Measurements from ENCODE around the gene TIMM10. TPM values are rescaled to one million over a fixed set of nuclear protein-coding genes. Genes with fewer than 3 reads are reported as not detected.

TIMM10 gene
- total and polyA plus RNA-seq, 4 donors, result 19.8 to 77.4 (median 30.3) TPM

DNA sequence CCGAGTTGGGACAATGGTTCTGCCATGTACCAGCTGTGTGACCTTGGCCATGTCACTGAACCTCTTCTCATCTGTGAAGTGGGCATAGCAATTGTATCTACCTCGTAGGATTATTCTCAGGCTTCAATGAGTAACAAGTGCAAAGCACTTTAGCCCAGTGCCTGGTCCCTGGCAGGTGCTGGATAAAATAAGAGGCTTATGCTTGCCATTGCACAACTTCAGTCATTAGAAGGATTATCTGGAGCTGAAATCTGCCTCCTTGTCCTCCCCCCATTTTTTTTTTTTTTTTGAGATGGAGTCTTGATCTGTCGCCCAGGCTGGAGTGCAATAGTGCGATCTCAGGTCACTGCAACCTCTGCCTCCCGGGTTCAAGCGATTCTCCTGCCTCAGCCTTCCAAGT is 14.0 kb upstream of the TIMM10 start:
- no peak for DNase-seq (ENCODE audit: low spot score)
- 94% methylated on average over 6 of the region's 6 CpGs for WGBS
- TF ChIP-seq HNF4A (conservative IDR thresholded peaks at IDR 0.05), result no peak
- TF ChIP-seq TAF1 (conservative IDR thresholded peaks at IDR 0.05), result no peak
- TF ChIP-seq NR2F2 (IDR thresholded peaks at IDR 0.05), result no peak
- no peak for TF ChIP-seq RXRA (IDR thresholded peaks at IDR 0.05)
- no peak for TF ChIP-seq YY1 (IDR thresholded peaks at IDR 0.05)
- TF ChIP-seq, protein P1, sequence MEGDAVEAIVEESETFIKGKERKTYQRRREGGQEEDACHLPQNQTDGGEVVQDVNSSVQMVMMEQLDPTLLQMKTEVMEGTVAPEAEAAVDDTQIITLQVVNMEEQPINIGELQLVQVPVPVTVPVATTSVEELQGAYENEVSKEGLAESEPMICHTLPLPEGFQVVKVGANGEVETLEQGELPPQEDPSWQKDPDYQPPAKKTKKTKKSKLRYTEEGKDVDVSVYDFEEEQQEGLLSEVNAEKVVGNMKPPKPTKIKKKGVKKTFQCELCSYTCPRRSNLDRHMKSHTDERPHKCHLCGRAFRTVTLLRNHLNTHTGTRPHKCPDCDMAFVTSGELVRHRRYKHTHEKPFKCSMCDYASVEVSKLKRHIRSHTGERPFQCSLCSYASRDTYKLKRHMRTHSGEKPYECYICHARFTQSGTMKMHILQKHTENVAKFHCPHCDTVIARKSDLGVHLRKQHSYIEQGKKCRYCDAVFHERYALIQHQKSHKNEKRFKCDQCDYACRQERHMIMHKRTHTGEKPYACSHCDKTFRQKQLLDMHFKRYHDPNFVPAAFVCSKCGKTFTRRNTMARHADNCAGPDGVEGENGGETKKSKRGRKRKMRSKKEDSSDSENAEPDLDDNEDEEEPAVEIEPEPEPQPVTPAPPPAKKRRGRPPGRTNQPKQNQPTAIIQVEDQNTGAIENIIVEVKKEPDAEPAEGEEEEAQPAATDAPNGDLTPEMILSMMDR (IDR thresholded peaks at IDR 0.05; ENCODE audit: low read depth, low read length, missing input control), result no peak
- TF ChIP-seq, protein P2, sequence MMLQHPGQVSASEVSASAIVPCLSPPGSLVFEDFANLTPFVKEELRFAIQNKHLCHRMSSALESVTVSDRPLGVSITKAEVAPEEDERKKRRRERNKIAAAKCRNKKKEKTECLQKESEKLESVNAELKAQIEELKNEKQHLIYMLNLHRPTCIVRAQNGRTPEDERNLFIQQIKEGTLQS (IDR thresholded peaks at IDR 0.05), result no peak
- no peak for TF ChIP-seq SP1 (IDR thresholded peaks at IDR 0.05)
- TF ChIP-seq RAD21 (IDR thresholded peaks at IDR 0.05), result no peak
- peaks cover under 1 to 9% (median 2%) of the 10 kb centered on the region in 4 donors for H3K36me3 ChIP-seq (ENCODE audit: control insufficient read depth in 4 of 4, insufficient read depth in 3 of 4, low read depth in 1 of 4, low read length in 3 of 4)
- H3K4me1 ChIP-seq (ENCODE audit: control insufficient read depth in 4 of 4, insufficient read depth in 4 of 4, low read length in 3 of 4), result no peaks in the 10 kb centered on the region
- H3K27ac ChIP-seq (ENCODE audit: low read depth in 1 of 2, low read length in 2 of 2), result no peak overlapping the region
- H3K27me3 ChIP-seq (ENCODE audit: control insufficient read depth in 4 of 4, insufficient read depth in 4 of 4, low read length in 3 of 4), result no peaks in the 10 kb centered on the region
- no peak overlapping the region for H3K9ac ChIP-seq (ENCODE audit: low read depth in 1 of 2, low read length in 2 of 2)
- H3K9me3 ChIP-seq (ENCODE audit: control insufficient read depth in 4 of 4, low read length in 3 of 4), result no peaks in the 10 kb centered on the region
- H3K4me3 ChIP-seq (ENCODE audit: low read depth in 1 of 3, low read length in 3 of 3), result no peak overlapping the region

DNA sequence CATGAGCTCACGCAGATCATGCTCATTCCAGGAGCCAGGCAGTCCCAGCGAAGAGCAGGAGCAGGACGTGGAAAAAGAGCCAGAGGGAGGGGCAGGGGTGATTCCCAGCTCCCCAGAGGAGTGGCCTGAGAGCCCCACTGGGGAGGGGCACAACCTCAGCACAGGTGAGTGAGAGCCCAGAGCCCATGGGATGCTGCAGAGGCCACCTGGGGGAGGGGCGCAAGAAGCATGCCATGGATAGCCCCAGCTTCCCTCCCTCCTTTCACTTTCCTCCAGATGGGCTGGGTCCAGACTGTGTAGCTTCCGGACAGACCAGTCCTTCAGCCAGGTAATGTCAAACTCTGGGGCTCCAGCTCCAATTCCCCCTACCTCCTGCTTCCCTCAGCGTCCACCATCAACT is 13.0 kb upstream of the TIMM10 start:
- WGBS, result 82% methylated on average over 6 of the region's 6 CpGs
- Histone ChIP-seq H3K36me3 (ENCODE audit: control insufficient read depth in 4 of 4, insufficient read depth in 3 of 4, low read depth in 1 of 4, low read length in 3 of 4) (peaks cover 0 to 4% (median 1%) of the 10 kb centered on the region in 4 donors), H3K4me1 (ENCODE audit: control insufficient read depth in 4 of 4, insufficient read depth in 4 of 4, low read length in 3 of 4) (no peaks in the 10 kb centered on the region), H3K4me3 (ENCODE audit: low read depth in 1 of 3, low read length in 3 of 3) (no peak overlapping the region), H3K9ac (ENCODE audit: low read depth in 1 of 2, low read length in 2 of 2) (no peak overlapping the region), H3K9me3 (ENCODE audit: control insufficient read depth in 4 of 4, low read length in 3 of 4) (no peaks in the 10 kb centered on the region), H3K27me3 (ENCODE audit: control insufficient read depth in 4 of 4, insufficient read depth in 4 of 4, low read length in 3 of 4) (no peaks in the 10 kb centered on the region), H3K27ac (ENCODE audit: low read depth in 1 of 2, low read length in 2 of 2) (no peak overlapping the region)
- DNase-seq (ENCODE audit: low spot score), result no peak
- no peak for TF ChIP-seq YY1 (IDR thresholded peaks at IDR 0.05)
- TF ChIP-seq TAF1 (conservative IDR thresholded peaks at IDR 0.05), result no peak
- no peak for TF ChIP-seq GABPA (IDR thresholded peaks at IDR 0.05 in 1 of 2, conservative IDR thresholded peaks at IDR 0.05 in 1 of 2)
- TF ChIP-seq SP1 (IDR thresholded peaks at IDR 0.05), result no peak
- TF ChIP-seq, protein P2 (IDR thresholded peaks at IDR 0.05), result no peak
- no peak for TF ChIP-seq RAD21 (IDR thresholded peaks at IDR 0.05)
- TF ChIP-seq, protein P3, sequence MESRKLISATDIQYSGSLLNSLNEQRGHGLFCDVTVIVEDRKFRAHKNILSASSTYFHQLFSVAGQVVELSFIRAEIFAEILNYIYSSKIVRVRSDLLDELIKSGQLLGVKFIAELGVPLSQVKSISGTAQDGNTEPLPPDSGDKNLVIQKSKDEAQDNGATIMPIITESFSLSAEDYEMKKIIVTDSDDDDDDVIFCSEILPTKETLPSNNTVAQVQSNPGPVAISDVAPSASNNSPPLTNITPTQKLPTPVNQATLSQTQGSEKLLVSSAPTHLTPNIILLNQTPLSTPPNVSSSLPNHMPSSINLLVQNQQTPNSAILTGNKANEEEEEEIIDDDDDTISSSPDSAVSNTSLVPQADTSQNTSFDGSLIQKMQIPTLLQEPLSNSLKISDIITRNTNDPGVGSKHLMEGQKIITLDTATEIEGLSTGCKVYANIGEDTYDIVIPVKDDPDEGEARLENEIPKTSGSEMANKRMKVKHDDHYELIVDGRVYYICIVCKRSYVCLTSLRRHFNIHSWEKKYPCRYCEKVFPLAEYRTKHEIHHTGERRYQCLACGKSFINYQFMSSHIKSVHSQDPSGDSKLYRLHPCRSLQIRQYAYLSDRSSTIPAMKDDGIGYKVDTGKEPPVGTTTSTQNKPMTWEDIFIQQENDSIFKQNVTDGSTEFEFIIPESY (IDR thresholded peaks at IDR 0.05), result no peak
- TF ChIP-seq, protein P1 (IDR thresholded peaks at IDR 0.05; ENCODE audit: low read depth, low read length, missing input control), result no peak
- TF ChIP-seq HNF4A (conservative IDR thresholded peaks at IDR 0.05), result no peak
- TF ChIP-seq RXRA (IDR thresholded peaks at IDR 0.05), result no peak
- TF ChIP-seq EGR1 (IDR thresholded peaks at IDR 0.05; ENCODE audit: low read depth in 2 of 2), result no peak
- TF ChIP-seq JUND (IDR thresholded peaks at IDR 0.05), result no peak
- TF ChIP-seq FOXA1 (IDR thresholded peaks at IDR 0.05), result no peak
- no peak for TF ChIP-seq NR2F2 (IDR thresholded peaks at IDR 0.05)
- TF ChIP-seq HNF4G (IDR thresholded peaks at IDR 0.05), result no peak
- TF ChIP-seq, protein P4, sequence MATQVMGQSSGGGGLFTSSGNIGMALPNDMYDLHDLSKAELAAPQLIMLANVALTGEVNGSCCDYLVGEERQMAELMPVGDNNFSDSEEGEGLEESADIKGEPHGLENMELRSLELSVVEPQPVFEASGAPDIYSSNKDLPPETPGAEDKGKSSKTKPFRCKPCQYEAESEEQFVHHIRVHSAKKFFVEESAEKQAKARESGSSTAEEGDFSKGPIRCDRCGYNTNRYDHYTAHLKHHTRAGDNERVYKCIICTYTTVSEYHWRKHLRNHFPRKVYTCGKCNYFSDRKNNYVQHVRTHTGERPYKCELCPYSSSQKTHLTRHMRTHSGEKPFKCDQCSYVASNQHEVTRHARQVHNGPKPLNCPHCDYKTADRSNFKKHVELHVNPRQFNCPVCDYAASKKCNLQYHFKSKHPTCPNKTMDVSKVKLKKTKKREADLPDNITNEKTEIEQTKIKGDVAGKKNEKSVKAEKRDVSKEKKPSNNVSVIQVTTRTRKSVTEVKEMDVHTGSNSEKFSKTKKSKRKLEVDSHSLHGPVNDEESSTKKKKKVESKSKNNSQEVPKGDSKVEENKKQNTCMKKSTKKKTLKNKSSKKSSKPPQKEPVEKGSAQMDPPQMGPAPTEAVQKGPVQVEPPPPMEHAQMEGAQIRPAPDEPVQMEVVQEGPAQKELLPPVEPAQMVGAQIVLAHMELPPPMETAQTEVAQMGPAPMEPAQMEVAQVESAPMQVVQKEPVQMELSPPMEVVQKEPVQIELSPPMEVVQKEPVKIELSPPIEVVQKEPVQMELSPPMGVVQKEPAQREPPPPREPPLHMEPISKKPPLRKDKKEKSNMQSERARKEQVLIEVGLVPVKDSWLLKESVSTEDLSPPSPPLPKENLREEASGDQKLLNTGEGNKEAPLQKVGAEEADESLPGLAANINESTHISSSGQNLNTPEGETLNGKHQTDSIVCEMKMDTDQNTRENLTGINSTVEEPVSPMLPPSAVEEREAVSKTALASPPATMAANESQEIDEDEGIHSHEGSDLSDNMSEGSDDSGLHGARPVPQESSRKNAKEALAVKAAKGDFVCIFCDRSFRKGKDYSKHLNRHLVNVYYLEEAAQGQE (IDR thresholded peaks at IDR 0.05), result no peak
- TF ChIP-seq, protein P5, sequence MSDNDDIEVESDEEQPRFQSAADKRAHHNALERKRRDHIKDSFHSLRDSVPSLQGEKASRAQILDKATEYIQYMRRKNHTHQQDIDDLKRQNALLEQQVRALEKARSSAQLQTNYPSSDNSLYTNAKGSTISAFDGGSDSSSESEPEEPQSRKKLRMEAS (IDR thresholded peaks at IDR 0.05), result no peak
